CD4-positive, alpha-beta T cell treated with Interleukin-21 for 1 hour (primary cell): ENCODE data around the gene ARAF.
"Not testable (repeated sequence)": the region's sequence is repeated elsewhere in the genome, so short reads cannot be mapped to it uniquely, and the experiment has no call there.

Experiments used
- DNase-seq: peaks from one replicate; pipeline ENCODE4 v3.0.0-alpha.2; 2020

Gene ARAF

DNA sequence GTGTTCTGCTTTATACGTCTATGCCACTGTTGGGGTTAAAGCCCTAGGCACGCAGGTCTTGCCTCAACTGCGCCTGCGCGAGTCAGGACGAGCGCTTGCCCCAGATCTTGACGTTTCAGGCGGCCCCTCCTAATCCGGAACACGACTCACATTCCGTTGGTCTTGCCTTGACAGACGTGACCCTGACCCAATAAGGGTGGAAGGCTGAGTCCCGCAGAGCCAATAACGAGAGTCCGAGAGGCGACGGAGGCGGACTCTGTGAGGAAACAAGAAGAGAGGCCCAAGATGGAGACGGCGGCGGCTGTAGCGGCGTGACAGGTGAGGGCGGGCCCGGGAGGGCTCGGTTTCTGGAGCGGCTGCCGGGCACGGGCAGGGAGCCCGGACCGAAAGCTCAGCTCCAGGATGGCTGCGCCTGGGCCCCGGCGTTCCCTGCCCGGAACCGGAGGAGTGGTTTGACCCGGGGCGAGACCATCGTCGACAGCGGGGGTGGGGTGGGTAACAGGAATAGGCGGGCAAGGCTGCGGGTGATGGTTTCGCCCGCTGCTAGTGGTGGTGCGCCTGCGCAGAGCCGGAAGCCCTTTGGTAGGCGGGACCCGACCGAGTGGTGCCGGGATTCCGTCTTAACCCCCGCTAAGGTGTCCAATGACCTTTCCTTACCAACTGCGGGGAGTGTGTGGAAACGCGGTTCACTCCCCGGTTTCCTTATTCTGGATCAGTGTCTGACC lies at the start of gene ARAF:
ARAF (plus strand) TSS at position 272 of the 725 bp plus-strand sequence. CDS start 1,763 bp downstream, outside the sequence.
- peak; percentile 99 for DNase-seq

DNA sequence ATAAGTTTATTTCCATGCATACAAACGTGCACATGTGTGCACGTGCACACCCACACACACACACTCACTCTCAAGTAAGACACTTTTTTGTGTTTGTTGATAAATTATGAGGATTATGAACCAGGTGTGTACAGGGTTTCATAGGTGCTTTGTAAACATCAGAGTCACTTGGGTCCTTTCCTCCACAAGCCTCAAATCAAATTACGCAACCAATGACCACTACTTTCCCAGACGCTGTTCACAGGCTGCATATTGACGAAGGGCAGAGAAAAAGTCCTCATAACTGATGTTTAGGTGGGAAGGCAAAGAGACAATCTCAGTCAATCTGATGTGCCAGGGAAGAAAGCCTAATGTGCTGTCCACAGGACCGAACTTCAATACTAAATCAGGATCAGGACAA lies 48.6 kb upstream of the ARAF start:
- DNase-seq, result not testable (repeated sequence)

DNA sequence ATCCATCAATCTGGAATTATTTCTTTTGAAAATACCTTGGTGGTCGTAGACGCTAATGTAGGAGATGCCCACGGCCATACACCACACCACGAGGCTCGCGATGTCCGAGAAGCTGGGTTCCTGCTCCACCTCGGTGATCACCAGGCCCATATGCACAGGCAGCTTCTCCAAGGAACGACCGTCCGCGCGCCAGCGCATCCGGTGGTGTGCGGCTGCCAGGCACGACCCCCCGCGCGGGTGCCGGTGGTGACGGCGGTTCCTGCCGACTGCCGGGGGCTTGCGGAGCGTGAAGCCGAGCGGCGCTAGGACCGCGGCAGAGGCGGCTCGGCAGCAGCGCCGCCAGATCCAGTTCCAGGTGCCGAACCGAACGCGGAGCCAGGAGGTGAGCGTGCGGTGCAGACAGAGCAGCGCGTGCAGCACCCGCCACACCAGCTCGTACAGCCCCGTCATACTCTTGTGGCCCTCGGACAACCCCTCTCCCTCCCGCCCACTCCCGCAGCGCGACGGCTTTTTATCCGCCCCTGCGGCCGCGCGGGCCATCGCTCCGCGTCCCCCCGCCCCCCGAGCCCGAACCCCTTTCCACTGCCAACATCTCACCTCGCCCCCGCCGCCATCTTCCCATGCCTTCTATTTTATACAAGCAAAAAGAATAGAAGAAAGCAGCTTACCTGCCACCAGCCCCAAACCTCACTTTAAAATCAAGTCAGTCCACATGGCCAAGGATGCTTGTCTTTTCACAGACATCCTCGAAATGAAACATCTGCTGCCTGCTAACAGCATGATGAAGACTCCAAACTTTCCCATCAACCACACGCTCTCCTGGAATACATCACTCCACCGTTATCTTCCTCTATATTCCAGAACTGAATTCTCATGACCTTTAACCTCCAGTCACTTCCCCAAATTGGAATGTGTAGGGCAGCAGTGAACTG lies 47.7 kb upstream of the ARAF start:
- not testable (repeated sequence) for DNase-seq

DNA sequence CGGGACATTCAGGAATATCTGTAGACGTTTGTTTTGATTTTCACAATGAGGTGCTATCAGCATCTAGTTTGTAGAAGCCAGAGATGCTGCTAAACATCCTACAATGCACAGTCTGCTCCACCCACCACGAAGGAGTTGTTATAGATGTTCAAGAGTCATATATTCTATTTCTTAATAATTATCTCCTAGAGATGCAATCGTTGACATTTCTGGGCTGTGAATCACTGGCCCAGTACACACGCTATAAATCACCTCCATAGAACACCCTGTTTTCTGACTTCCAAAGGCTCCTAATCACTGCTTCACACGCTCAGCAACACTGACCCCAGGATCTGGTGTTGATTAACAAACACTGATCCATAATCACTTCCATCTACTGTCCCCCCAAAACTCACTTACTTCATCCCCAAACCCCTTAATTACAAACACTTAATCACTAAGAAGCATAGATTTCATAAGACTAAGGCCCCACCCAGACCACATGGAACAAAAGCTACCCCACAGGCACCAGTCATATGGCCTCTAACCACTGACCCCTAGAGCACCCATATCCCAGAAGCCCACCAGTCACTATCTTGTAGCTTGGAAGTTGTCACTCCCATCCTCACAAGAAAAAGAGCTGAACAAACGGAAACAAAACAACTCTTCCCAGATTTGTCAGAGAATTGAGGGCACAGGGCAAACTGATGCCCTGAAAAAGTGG lies 46.3 kb upstream of the ARAF start:
- no peak for DNase-seq

DNA sequence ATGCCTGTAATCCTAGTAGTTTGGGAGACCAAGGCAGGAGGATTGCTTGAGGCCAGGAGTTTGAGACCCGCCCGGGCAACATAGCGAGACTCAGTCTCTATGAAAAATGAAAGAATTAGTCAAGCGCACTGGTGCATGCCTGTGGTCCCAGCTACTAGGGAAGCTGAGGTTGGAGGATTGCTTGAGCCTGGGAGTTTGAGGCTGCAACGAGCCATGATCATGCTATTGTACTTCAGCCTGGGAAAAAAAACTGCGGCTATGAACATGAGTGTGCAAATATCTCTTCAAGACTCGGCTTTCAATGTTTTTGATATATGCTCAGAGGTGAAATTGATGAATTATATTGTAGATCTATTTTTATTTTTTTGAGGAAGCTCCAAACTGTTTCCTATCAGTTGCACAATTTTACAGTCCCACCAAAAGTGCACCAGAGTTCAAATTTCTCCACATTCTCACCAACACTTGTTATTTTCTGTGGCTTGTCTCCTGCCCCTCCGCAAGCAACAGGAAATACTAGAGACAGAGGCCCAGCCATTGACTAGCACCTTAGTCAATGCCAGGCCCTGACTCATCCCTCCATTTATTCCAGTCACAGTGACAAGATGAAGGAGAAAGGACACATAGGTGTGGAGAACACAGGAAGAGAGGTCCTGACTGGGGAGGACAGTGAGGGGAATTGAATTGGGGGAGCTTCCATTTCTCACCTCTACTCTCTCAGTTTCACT lies 44.9 kb upstream of the ARAF start:
- DNase-seq, result no peak

DNA sequence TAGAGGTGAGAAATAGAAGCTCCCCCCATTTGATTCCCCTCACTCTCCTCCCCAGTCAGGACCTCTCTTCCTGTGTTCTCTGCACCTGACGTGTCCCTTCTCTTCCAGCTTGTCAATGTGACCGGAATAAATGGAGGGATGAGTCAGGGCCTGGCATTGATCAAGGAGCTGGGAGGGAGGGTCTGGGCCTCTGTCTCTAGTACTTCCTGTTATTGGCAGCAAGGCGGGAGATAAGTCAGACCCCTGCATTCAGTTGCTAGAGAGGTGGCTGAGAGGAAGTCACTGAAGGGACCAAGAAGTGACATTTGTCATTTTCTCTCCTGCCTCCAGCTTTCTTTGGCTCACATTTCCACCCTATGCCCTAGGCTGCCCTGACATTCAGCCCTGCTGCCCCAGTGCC lies 42.9 kb upstream of the ARAF start:
- DNase-seq, result no peak

DNA sequence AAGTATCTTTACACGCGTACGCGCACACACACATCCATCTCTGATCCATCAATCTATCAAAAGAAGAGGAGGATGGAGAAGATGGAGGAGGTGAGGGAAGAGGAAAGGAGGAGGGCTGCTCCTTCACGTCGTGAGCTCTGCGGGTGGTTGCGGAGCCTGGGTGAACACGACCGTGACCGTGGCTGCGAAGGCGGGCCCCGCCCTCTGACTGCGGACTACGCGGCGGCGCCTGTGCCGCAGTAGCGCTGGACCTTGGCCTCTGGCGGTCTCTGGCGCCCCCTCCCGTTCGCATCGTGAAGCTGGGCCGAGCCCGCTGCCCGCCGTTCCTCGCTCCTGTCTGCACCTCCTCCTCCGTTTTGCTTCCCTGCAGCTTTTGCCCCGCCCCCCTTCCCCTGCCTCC lies 37.7 kb upstream of the ARAF start:
- peak; percentile 81 for DNase-seq

DNA sequence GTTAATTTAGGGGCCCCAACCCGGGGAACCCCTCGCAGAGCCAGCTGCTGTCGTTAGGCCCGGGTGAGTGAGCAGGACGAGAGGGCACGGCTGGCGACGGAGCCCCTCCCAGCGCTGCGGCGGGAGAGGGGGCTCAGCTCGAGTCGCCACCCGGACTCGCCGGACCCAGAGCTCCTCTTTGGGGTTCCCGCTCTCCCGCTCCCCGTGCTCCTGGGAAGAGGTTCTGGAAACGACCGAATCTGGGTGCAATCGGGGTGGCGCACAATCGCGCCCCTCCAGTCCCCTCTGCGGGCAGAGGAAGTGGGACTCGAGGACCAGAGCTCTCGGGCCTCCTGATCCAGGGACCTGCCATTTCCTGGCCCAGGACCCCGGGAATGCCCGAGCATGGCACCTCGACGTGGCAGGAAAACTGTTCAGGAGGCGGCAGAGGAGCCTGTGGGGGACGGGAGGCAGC lies 37.3 kb upstream of the ARAF start:
- no peak for DNase-seq

DNA sequence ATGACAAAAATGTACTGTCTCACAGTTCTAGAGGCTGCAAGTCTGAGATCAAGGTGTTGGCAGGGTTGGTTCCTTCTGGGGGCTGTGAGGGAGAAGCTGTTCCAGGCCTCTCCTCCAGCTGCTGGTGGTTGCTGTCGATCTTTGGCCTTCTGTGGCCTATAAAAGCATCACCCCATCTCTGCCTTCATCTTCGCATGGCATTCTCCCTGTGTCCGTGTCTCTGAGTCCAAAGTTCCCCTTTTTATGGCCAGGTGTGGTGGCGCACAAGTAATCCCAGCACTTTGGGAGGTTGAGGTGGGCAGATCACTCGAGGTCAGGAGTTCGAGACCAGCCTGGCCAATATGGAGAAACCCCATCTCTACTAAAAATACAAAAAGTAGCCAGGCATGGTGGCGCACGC lies 31.5 kb upstream of the ARAF start:
- DNase-seq, result no peak

DNA sequence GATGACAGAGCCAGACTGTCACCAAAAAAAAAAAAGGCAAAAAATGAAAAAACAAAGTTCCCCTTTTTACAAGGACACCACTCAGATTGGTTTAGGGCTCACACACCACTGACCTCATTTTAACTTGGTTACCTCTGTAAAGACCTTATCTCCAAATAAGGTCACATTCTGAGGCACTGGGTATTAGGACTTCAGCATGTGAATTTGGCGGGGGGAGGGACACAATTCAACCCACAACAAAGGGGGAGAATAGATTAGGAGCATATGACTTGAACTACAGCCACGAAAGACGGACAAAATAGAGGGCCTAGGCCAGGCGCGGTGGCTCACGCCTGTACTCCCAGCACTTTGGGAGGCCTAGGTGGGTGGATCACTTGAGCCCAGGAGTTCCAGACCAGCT lies 31.0 kb upstream of the ARAF start:
- no peak for DNase-seq

DNA sequence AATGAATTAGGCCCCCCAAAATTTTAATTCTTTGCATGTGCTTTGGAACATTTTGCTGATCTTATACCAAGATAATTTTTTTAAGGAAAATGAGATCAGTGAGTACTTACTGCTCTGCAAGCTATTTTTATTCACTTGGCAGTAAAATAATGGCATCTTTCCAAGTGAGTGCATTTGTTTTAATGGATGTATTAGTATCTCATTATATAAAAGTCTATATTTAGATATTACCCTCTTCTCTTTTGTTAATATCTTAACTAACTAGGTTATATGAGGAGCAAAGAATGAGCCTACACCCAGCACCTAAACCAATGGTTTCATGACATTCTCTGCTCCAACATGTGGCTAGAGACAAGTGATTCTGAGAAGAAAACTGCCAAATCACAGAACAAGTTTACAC lies 21.1 kb upstream of the ARAF start:
- DNase-seq, result no peak

DNA sequence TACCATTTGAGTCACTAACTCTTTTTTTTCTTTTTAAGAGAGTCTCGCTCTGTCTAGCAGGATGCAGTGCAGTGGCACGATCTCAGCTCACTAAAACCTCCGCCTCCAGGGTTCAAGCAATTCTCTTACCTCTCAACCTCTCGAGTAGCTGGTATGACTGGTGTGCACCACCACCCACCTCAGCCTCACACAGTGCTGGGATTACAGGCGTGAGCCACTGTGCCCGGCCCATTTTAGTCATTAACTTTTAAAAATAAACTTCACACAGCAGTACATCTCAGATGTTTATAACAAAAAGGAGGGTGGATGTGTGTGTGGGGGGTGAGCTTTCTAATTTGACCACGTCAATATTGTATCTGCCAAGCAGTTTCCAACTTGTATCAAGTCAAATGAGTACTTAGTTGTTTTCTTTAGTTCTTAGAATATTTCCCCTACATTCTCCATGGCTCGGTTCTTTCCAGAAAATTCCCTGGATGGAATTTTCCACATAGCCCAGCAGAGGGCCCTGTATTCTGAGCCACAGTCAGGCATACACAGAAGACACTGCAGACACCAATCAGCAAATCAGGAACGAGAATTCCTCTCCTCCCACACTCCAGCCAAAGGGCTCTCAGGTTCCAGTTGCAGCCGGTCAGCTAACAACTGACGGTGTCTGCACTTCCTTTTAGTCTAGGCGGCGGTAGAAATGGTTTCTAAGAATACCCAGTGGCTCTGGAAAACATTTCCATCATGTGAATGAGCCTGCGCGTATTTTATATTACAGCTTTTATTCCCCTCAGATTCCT lies 20.1 kb upstream of the ARAF start:
- DNase-seq, result no peak

DNA sequence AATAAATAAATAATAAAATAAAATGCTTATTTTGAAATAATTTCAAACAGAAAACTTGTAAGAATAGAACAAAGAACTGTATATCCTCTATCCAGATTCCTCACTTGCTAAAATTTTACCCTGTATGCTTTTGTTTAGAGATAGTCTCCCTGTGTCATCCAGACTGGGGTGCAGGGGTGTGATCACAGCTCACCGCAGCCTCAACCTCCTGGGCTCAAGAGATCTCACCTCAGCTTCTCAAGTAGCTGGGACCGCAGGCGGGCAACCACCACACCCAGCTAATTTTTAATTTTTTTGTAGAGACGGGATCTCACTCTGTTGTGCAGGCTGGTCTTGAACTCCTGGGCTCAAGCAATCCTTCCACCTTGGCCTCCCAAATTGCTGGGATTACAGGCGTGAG lies 17.5 kb upstream of the ARAF start:
- DNase-seq, result no peak

DNA sequence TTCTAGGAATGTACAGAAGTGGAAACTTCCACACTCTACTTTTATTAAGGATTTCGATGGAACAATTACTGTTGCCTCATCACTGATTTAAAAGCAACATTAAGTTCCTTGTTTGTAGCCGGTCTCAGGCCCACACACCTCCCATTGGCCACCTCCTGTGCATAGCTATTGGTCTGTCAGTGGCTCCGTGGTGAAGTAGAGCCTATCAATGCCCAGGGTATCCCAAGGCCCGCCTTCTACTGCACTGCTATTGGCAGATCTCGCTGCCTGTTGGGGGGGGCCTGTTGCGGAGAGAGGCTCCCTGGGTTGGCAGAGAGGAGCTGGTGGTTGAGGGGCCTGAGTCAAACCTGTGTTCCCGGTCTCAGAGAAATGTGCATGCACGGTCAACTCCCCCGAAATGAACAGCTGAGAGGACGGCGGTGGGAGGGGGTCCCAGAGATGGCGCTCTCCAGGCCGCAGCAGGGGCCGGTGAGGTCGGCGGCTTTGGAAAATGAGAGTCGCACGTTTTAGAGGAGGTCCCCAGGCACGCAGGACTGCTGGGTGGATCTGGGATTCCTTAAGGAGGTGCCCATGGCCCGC lies 4.9 kb upstream of the ARAF start:
- peak; percentile 90 for DNase-seq

DNA sequence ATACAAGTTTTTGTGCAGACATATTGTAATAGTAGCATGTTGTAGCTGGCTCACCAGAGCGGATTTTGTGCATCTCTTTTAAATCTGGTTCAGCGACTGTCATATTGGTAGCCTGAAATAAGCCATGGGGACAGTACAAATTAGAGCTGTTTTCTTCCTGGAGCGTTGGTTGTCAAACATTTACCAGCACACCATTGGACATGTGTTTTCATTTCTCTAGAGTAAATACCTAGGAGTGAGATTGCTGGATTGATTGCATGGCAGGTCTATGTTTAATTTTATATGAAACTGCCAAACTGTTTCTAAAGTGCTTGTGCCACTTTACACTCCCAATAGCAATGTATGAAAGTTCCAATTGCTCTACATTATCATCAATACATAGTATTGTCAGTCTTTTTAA lies 2.6 kb upstream of the ARAF start:
- no peak for DNase-seq

DNA sequence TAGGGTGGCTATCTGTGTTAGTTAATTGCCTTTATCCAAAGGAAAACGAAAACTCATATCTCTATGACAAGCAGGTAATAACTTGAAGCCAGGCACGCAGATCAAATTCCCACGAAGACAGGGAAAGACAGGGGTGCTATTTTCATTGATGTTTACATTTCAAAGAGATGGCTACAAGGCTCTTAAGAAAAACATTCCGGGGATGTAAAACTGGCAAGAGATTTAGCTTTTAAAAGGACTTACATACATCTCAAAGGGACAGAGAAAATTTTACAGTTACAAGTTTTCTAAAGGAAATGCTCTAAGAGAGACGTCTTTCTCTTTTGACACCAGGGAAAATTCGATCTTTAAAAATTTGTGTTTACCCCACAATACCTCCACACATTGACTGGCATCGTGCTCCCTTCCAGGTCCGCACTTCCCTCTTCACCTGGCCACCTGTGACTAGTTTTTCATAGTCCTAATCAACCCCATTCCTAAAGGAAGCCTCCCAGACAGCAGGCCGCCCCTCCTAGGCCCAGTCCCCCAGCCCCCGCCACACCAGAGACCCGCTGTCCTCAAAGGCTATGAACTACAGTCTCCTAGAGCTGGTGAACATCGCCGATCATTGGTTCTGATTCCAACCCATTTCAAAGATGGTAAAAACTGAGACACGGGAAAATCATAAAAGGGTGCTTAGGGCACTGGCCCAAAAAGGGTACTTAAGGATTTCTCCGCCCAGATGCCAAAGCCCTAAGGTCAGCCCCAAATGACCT lies 649 bp upstream of the ARAF start:
- no peak for DNase-seq

DNA sequence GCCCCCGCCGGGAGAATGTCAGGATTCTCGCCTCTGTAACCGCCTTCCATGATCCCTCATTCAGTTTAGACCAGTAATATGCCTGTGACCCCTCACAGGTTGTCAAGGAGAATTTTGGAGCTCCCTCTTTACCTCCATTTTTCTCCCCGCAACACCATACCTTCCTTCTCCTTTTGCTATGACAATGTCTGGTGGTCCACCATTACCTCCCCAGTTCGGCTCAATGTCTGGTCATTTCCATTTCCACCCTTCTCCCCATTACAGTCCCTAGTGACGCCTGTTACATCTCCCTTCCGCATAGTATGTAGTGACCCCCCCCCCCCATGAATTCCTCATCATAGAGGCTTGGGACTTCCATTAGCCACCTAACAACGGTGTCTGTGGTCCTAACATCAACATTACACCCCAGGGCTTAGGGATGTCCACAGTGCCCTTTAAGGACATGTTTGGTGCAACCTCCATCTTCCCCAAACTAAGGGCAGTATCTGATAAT lies 700 bp downstream of the ARAF start:
- DNase-seq, result no peak

DNA sequence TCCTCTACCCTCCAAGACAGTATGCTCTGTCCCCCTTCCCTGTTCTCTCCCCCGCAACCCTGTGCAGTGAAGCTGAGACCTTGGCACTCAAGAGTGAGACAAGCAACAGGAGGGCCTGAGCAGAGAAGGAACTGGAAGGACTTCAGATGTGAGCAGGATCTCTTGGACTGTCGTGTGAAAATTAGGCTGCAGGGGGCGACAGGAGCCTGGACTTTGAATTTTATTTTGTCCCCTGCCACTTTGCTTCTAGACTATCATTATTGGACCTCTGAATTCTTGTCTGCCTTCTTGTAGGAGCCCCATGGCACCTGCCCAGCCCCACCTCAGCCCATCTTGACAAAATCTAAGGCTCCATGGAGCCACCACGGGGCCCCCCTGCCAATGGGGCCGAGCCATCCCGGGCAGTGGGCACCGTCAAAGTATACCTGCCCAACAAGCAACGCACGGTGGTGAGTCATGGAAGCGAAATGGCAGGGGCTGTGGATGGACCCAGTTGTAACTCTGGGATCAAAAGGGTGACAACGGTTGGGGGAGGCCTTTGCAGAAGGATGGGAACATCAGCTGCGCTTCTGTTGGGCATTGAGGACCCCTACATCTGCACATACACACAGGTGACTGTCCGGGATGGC lies 1.7 kb downstream of the ARAF start:
- DNase-seq, result peak; percentile 42

DNA sequence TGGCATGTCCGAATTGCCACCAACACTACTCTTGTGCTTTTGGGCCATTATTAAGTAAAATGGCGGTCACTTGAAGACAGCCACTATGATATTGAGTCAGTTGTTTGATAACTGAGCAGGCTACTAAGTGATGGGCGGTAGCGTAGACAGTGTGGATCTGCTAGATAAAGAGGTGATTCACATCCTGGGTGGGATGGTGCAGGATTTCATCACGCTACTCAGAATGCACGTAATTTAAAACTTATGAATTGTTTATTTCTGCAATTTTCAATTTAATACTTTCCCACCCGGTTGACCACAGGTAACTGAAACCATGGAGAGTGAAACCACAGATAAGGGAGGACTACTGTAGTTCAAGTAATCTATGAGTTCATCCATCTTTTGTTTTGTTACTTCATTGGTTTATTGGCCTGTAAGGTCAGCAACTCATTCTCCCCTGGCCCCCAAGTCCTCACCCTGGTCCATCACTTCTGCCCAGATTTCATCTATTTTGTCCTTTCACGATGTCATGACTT lies 2.9 kb downstream of the ARAF start:
- no peak for DNase-seq
